ENCODE results near the gene C9orf78. TPM values are rescaled to one million over a fixed set of nuclear protein-coding genes. Genes with fewer than 3 reads are reported as not detected.

The C9orf78 gene
- total and polyA plus RNA-seq, 8 donors = 30.1 to 71.9 (median 65.6) TPM

GRCh38 chr9:129814432-129815223 is 20.4 kb downstream of the C9orf78 start:
- DNase-seq (no peak), ATAC-seq (no peak)
- H3K36me3 ChIP-seq = peaks cover 0 to 98% of the 10 kb centered on the region in 2 donors
- no peaks in the 10 kb centered on the region for H3K9me3 ChIP-seq
- H3K27me3 ChIP-seq = no peaks in the 10 kb centered on the region
- intact Hi-C loops (cut with DNase I) = no loop called here
- TF ChIP-seq CTCF (IDR thresholded peaks at IDR 0.05) = no peak
- no peak overlapping the region for H3K4me3 ChIP-seq
- H3K4me1 ChIP-seq = peaks cover 0 to 24% of the 10 kb centered on the region in 2 donors
- no peak overlapping the region for H3K27ac ChIP-seq

GRCh38 chr9:129813661-129814060 is 21.4 kb downstream of the C9orf78 start:
- intact Hi-C loops (cut with DNase I) = no loop called here
- Histone ChIP-seq H3K9me3 (no peaks in the 10 kb centered on the region), H3K27me3 (no peaks in the 10 kb centered on the region), H3K4me3 (no peak overlapping the region), H3K4me1 (peaks cover 0 to 29% of the 10 kb centered on the region in 2 donors), H3K27ac (no peak overlapping the region), H3K36me3 (peaks cover 0 to 98% of the 10 kb centered on the region in 2 donors)
- no peak for ATAC-seq
- DNase-seq = no peak
- no peak for TF ChIP-seq CTCF (IDR thresholded peaks at IDR 0.05)

GRCh38 chr9:129812385-129812784 is 22.7 kb downstream of the C9orf78 start:
- Histone ChIP-seq H3K4me3 (no peak overlapping the region), H3K27ac (no peak overlapping the region), H3K27me3 (no peaks in the 10 kb centered on the region), H3K4me1 (peaks cover 0 to 25% of the 10 kb centered on the region in 2 donors), H3K9me3 (no peaks in the 10 kb centered on the region), H3K36me3 (peaks cover 0 to 92% of the 10 kb centered on the region in 2 donors)
- no peak for TF ChIP-seq CTCF (IDR thresholded peaks at IDR 0.05)
- intact Hi-C loops (cut with DNase I) = no loop called here
- DNase-seq (no peak), ATAC-seq (no peak)

- Histone ChIP-seq H3K27me3 (no peaks in the 10 kb centered on the region), H3K27ac (no peak overlapping the region), H3K4me3 (no peak overlapping the region), H3K36me3 (peaks cover 0 to 92% of the 10 kb centered on the region in 2 donors), H3K4me1 (peaks cover 0 to 24% of the 10 kb centered on the region in 2 donors), H3K9me3 (no peaks in the 10 kb centered on the region)
- ATAC-seq = no peak
- DNase-seq = no peak
- intact Hi-C loops (cut with DNase I) = no loop called here
- TF ChIP-seq CTCF (IDR thresholded peaks at IDR 0.05) = no peak
Measured at GRCh38 chr9:129811967-129812363, 23.1 kb downstream of the C9orf78 start.

GRCh38 chr9:129810788-129811187 is 24.3 kb downstream of the C9orf78 start:
- no peak overlapping the region for H3K4me3 ChIP-seq
- intact Hi-C loops (cut with DNase I) = no loop called here
- no peaks in the 10 kb centered on the region for H3K27me3 ChIP-seq
- peaks cover 0 to 88% of the 10 kb centered on the region in 2 donors for H3K36me3 ChIP-seq
- DNase-seq (no peak), ATAC-seq (no peak)
- H3K9me3 ChIP-seq = no peaks in the 10 kb centered on the region
- peaks cover 0 to 28% of the 10 kb centered on the region in 2 donors for H3K4me1 ChIP-seq
- TF ChIP-seq CTCF (IDR thresholded peaks at IDR 0.05) = no peak
- H3K27ac ChIP-seq = no peak overlapping the region
